ENCODE measurements around the gene TGM3. TPM values are rescaled to one million over a fixed set of nuclear protein-coding genes. Genes with fewer than 3 reads are reported as not detected.

TGM3 gene
- total RNA-seq, 2 donors from 2014 or later: not detected

DNA sequence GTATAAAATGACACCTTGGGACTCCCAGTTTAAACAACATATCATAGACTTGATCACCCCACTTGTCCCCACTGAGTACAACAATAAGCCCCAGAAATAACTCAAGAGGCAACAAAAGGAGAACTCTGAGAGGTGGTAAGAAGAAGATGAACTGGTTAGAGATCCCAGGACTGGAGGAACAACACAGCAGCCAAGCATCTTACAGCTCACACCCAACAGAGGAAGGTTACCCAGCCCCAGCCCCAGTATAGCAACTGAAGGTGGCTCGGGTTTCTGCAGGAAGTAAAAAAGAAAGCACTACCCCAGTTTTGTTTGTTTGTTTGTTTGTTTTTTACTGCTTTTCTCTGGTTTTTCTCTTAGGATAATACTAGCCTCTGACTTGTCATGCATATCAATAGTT, 67.8 kb downstream of the TGM3 start:
- intact Hi-C loops (cut with DNase I): loop anchor here in 1 of 2 donors (1.0 kb wide), 1 partner anchor 29 kb away; no protein-coding TSS in a partner anchor
- DNase-seq (ENCODE audit: low spot score): no peak

DNA sequence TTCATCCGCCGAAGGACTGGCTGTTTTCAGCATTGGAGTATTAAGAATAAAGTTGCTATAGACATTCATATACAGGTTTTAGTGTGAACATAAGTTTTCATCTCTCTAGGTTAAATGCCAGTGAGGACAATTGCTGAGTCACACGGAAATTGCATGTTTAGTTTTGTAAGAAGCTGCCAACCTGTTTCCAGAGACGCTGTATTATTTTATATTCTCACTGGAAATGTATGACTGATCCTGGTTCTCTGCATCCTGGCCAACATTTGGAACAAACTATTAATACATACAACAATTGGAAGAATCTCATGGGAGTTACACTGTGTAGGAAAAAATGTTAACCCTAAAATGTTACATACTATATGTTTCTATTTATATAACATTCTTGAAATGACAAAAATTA, 68.2 kb downstream of the TGM3 start:
- DNase-seq (ENCODE audit: low spot score): no peak
- intact Hi-C loops (cut with DNase I): no loop called here

DNA sequence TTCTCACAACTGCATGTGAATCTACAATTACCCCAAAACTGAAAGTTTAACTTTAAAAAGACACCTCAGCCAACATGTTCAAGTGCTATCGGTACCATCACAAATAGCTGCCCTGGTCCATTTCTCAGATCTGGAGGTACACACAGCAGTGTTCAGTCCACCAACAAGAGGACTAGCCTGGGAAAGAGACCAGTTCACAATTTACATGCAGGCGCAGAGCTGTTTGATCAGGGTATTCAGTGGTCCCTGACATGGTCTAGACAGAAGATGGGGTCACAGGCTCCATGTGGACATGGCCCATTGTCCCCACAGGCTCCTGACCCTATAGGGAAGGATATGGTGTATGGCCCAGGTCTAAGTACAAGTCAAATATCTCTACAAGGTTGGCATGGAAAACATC, 69.3 kb downstream of the TGM3 start:
- intact Hi-C loops (cut with DNase I): no loop called here
- no peak for DNase-seq (ENCODE audit: low spot score)

DNA sequence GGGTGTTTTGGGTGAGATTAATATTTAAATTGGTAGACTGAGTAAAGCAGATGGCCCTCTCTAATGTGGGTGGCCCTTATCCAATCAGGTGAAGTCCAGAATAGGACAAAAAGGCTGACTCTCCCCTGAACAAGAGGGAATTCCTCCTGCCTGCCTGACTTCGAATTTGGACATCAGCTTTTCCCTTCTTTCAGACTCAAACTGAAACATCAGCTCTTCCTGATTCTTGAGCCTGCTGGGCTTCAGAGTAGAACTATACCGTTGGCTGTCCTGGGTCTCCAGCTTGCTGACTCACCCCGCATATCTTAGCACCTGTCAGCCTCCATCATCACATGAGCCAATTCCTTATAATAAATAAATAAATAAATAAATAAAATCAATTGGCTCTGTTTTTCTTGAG, 69.9 kb downstream of the TGM3 start:
- intact Hi-C loops (cut with DNase I): no loop called here

DNA sequence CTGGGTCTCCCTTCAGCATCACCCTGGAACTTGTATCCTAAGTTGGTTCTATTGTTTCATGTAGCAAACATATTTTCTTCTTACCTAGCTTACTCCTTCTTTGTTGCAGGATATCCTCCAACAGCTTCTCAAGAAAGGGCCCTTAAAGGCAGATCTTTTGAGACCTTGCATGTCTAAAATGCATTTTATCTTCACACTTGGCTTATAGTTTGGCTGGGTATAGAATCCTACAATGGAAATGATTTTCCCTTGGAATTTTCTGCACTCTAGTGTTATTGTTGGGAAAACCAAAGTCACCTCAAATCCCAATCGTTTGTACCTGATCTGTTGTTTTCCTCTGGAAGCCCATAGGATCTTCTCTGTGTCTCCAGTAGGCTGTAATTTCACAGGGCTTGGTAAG, 72.8 kb downstream of the TGM3 start:
- no peak for DNase-seq (ENCODE audit: low spot score)
- intact Hi-C loops (cut with DNase I): no loop called here

More for the DNA sequence above, 69.9 kb downstream of the TGM3 start:
- DNase-seq (ENCODE audit: low spot score): no peak

DNA sequence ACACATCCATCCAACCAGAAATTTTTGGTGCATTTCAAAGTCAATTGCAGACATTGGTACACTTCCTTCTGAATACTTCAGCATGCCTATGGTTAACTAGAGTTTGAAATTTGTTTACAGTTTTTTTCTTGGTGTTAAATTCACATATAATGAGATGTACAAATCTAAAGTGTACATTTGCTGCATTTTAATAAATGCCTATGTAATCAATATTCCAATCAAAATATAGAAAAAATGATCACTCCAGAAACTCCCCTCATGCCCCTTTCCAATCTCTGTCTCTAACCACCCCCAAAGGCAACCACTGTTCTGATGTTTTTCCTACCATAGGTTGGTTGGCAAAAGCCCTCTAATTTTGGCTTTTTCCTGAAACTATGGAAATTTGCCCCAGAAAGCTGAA, 77.3 kb downstream of the TGM3 start:
- intact Hi-C loops (cut with DNase I): no loop called here
- no peak for DNase-seq (ENCODE audit: low spot score)

DNA sequence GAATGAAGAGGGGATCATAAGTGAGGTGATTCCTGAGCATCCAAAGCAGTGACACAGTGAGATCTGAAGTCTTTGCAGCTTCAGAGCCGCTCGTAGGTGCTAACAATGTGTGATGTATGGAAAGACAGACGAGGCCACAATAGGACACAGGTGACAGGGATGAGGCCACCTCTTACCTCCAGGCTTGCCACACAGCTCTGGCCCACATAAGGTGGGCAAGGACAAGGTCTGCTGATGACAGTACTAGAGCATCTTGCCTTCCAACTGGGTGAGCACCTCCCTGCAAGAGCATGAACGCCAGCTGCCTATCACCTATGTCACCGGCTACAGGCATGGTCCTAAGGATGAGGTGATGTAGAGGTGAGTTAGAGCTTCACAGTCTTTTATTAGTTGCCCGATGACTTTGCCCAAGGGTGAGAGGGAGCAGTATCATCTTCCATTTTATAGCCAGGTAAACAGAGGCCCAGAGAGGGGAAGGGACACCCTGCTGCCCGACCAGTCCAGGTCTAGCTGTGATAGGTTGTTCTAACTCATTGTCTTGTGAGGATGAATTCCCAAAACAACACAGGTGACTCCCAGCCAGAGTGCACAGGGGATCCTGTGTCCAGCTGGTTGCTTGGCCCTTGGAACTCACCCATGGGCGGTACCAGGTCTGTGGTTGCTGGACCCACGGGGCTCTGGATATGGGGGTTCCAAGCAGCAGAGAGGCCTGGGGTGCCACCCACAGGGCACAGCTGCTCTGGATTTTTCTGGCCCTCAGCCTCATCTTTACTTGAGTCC, 78.7 kb downstream of the TGM3 start:
- intact Hi-C loops (cut with DNase I): no loop called here
- no peak for DNase-seq (ENCODE audit: low spot score)

DNA sequence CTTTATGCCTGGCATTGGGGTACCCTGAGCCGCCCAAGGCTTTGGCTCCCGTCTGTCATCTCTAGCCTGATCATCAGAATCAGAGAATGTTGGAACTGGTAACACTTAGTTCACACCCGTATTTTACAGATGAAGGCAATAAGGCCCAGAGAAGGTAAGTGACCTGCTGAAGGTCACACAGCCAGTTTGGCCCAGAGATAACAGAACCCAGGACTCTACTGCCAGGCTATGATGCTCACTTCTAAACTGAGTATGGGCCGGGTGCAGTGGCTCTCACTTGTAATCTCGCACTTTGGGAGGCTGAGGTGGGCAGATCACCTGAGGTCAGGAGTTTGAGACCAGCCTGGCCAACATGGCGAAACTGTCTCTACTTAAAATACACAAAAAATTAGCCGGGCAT, 83.1 kb downstream of the TGM3 start:
- intact Hi-C loops (cut with DNase I): no loop called here
- no peak for DNase-seq (ENCODE audit: low spot score)

DNA sequence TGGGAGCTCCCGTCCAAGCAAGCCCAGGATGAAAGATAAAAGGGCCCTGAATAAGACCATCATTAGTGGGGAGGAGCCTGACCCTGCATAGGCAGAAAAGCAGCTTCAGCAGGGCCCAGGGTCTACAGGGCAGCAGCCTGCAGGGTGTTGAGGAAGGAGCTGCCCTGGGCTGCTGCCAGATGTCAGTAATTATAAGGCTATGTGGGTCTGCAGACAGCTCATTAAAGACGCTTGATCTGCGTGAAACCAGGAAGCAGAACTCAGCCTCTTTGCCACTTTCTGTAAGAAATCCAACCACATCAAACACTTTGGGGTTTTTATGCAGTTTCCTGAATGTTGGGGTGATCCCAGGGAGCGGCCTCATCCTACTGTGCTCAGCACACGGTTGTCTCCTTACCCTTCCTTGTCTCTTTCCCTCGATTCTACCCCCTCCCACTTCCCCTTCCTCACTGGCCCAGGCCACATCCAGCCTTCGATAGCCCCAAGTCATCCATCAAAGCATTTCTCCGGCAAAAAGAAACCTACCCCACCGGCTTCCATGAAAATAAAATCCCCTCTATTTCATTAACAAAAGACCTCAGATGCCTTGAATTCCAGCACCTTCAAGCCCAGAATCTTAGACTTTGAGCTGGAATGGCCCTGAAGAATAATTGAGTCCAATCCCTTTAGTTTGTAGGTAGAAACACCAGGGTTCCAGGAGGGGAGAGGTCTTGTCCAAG, 83.9 kb downstream of the TGM3 start:
- intact Hi-C loops (cut with DNase I): no loop called here
- no peak for DNase-seq (ENCODE audit: low spot score)

DNA sequence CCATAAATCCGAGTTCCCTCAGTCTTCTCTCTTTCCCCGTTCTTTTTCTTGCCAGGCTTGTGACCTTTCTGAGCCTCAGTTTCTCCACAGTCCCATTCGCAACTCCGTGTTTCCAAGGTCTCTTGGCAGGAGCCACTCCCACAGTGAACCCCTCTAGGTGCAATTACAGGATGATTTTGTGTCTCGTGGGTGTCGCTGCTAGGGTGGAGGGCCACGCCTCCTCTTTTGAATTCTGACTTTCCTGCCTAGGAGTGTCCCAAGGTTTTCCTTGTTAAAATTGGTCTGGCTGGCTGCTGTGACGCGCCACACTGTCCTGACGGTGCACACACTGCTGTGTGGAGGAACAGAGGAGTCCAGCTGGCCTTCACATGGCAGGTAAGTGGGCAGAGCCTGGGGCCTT, 84.8 kb downstream of the TGM3 start, which contains the start of gene TGM6:
Gene TGM6, plus strand, starts transcription at position 301 of the 400 bp plus-strand sequence. Its CDS starts 68 bp downstream, at position 369.
- intact Hi-C loops (cut with DNase I): no loop called here
- no peak for DNase-seq (ENCODE audit: low spot score)

DNA sequence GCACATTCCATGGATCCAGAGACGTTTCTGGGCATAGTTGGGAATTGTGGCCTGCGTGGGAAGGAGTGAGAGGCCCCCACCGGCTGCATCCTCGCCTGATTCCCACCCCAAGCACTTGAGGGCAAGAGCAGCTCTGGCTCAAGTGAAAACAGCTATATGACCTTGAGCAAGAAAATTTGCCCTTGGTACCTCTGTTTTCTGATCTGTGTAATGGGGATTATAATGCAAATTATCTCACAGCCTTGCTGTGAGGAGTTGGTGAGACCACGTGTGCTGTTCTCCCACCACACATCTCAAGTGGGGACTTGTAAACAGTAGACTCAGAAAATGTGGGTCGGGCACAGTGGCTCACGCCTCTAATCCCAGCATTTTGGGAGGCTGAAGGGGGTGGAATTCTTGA, 85.5 kb downstream of the TGM3 start:
- intact Hi-C loops (cut with DNase I): no loop called here
- DNase-seq (ENCODE audit: low spot score): no peak

DNA sequence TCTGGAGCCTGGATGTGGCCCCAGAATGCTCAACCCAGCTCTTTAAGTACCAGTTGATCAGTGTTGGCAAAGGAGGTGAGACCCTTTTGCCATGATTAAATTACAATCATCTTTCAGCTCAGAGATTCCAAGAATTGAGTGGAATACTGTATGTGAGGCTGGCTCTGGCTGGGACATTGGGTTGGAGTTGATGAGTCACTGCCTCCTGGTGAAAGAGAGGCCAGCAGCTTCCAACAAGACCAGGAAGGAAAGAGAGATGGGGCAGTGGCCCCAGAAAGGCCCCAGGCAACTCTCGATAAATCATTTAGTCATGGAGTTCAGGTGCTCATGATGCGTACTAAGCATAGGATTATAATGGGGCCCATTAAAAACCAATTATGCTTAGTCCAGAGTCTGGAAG, 87.0 kb downstream of the TGM3 start:
- intact Hi-C loops (cut with DNase I): no loop called here

DNA sequence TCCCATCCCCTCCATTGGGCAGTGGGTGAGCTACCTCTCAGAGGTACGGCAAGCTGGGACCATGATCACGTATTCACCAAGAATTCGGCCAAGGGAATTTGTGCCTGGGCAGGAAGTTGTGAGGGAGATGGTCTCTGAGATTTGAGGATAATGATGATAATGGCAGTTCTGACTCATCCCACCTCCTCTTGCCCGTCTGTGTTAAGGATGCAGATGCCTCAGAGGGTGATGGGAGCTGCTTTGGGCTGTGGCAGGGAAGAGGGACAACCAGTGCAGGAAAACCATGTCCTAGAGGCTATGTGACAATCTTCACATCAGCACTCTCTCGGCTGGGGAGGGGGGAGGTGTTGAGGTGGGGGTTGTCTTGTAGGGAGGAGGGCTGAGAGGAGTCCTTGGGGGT, 89.2 kb downstream of the TGM3 start:
- intact Hi-C loops (cut with DNase I): no loop called here
- DNase-seq (ENCODE audit: low spot score): no peak

More for the DNA sequence above, 87.0 kb downstream of the TGM3 start:
- DNase-seq (ENCODE audit: low spot score): no peak

DNA sequence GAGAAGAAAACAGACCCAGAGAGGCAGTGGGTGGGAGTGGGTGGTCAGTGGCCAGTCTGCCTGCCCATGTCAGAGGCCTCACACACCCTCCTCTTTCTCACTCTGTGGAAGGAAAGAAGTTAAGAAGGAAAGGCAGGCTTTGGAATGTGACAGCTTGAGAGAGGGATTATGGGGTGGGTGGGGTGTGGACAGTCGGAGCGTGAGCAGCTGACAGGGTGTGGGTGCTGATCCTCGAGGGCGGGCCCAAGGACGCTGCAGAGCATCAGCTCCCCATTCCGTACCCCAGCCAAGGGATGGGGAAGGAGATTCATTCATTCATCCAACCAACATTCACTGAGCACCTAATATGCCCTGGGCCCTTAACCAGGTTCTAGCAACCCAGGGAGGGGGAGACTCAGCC, 89.7 kb downstream of the TGM3 start:
- no peak for DNase-seq (ENCODE audit: low spot score)
- intact Hi-C loops (cut with DNase I): no loop called here

DNA sequence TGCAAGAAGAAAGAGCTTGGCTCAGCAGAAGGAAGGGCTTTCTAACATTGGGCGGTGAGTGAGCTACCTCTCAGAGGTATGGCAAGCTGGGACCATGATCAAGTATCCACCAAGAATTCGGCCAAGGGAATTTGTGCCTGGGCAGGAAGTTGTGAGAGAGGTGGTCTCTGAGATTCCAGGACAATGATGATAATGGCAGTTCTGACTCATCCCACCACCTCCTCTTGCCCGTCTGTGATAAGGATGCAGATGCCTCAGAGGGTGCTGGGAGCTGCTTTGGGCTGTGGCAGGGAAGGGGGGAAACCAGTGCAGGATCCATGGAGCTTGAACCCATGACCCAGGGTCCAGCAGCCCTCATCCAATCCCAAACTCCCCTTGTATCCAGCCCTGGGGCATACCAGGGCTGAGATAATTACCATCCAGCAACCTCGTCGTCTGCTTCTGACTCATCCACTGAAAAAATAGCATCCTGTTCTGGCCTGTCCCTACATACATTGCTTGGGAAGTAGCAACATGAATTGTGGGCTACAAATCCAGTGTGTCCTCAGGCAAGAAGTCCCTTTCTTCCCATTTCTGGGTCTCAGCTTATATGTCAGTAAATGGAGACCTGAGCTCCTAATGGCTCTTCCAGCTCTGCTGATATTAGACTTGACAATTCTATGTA, 90.8 kb downstream of the TGM3 start:
- intact Hi-C loops (cut with DNase I): no loop called here
- no peak for DNase-seq (ENCODE audit: low spot score)

DNA sequence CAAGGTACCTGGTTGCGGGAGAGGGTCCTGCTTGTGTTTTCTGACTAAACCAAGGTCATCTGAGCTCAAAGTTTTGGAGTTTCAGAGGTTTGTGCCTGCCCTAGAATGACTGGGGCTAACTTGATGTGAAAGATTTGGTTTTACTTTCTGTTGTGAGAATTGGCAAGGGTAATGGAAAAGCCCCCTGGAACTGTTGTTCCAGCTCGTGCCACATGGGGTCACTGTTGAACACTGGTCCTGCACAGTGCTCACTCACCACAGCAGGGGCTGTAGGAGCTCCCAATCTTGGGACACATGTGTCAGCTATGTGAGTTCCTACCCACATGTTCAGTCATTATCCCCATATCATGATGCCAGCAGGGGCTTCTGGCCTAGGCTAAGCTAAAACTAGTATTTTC, 91.4 kb downstream of the TGM3 start:
- intact Hi-C loops (cut with DNase I): no loop called here
- no peak for DNase-seq (ENCODE audit: low spot score)

DNA sequence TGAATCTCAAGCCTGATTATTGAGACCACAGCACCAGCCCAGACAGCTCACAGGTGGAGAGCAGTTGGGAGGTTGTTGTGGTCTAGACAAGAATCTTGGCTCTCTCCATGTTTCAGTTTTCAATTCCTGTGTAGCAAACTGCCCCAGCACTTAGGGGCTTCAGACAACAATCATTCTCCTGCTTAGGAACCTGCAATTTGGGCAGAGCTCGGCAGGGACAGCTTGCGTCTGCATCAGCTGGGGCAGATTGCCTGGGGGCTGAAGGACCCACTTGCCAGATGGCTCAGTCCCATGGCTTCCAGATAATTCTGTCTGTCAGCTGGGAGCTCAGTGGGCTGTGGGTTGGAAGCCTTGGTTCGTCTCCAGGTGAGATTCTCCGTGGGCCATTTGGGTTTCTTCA, 91.8 kb downstream of the TGM3 start:
- no peak for DNase-seq (ENCODE audit: low spot score)
- intact Hi-C loops (cut with DNase I): no loop called here

Measured in posterior vena cava (tissue), 2 donors.